B cell (primary cell): ENCODE measurements around the gene VSTM2L. TPM values are rescaled to one million over a fixed set of nuclear protein-coding genes. Genes with fewer than 3 reads are reported as not detected.
A peak's percentile ranks its signal among the peaks of the same experiment; 100 is the strongest.

Experiments
- ATAC-seq: fragments of 200-7000 bp; cut with Tn5 transposase; one replicate; pipeline ENCODE4 v1.10.0; 2021; ENCODE audit warnings: low read depth, mild to moderate bottlenecking, moderate number of reproducible peaks, moderate library complexity
- CTCF ChIA-PET: fragments of 350-600 bp; sonication (Branson Sonifier 250); formaldehyde crosslinking; loops from one replicate; lab custom pipeline; 2021; ENCODE audit warnings: antibody characterized with exemption, inconsistent platforms; lab: Charles Lee
- POLR2A ChIA-PET: fragments of 350-600 bp; sonication (Branson Sonifier 250); formaldehyde crosslinking; loops from one replicate; lab custom pipeline; 2021; ENCODE audit warnings: antibody characterized with exemption; lab: Charles Lee
- DNase-seq: peaks from one replicate; pipeline ENCODE4 v3.0.0; 2013
- H2AFZ ChIP-seq: 2 replicates; pipeline ENCODE4 v1.6.1; 2012; ENCODE audit warnings: mild to moderate bottlenecking, low read depth, low read length; ENCODE audit not compliant: insufficient read depth, poor library complexity, severe bottlenecking
- H3K27ac ChIP-seq, 2 donors: 1 replicate in 1 of 2; 2 replicates in 1 of 2; pipeline ENCODE4 v1.5.1; 2012 to 2013; ENCODE audit warnings: low read length in 2 of 2, mild to moderate bottlenecking in 2 of 2, moderate library complexity in 1 of 2
- H3K27me3 ChIP-seq, 4 experiments: fragments of 200-600 bp in 1 of 4; sonication (generic) in 1 of 4; replicated peaks in 1 of 4; 1 replicate in 2 of 4; 2 replicates in 2 of 4; pipeline versions ENCODE4 v1.6.1 to v1.7.0; 2013 to 2016; ENCODE audit warnings: low read length in 3 of 4, mild to moderate bottlenecking in 2 of 4, mixed read lengths in 1 of 4, moderate library complexity in 1 of 4; ENCODE audit not compliant: insufficient read depth in 4 of 4, control insufficient read depth in 3 of 4; ENCODE audit errors: control extremely low read depth in 1 of 4
- H3K36me3 ChIP-seq, 2 experiments: replicated peaks in 1 of 2; 1 replicate in 1 of 2; 2 replicates in 1 of 2; pipeline versions ENCODE4 v1.6.1 to v1.7.1; 2013; ENCODE audit warnings: low read length in 1 of 2; ENCODE audit not compliant: insufficient read depth in 2 of 2, control insufficient read depth in 1 of 2; ENCODE audit errors: control extremely low read depth in 1 of 2, extremely low read depth in 1 of 2
- H3K4me1 ChIP-seq, 2 donors: fragments of 200-600 bp in 1 of 2; sonication (generic) in 1 of 2; 1 replicate in 1 of 2; 2 replicates in 1 of 2; pipeline versions ENCODE4 v1.5.1 to v1.6.1; 2013 to 2017; ENCODE audit warnings: low read length in 2 of 2; ENCODE audit not compliant: control insufficient read depth in 2 of 2, insufficient read depth in 2 of 2
- H3K4me2 ChIP-seq: replicated peaks from 2 replicates; pipeline ENCODE3; 2012; ENCODE audit warnings: mild to moderate bottlenecking, low read depth, low read length; ENCODE audit not compliant: poor library complexity, severe bottlenecking
- H3K4me3 ChIP-seq, 5 experiments: fragments of 200-600 bp in 1 of 5; sonication (generic) in 1 of 5; 1 replicate in 3 of 5; 2 replicates in 2 of 5; pipeline versions ENCODE4 v1.5.1 to v1.7.0; 2011 to 2016; ENCODE audit warnings: low read length in 4 of 5, mild to moderate bottlenecking in 4 of 5, low read depth in 2 of 5, control low read depth in 1 of 5, moderate library complexity in 1 of 5; ENCODE audit not compliant: insufficient read depth in 1 of 5; ENCODE audit errors: control extremely low read depth in 1 of 5, extremely low read depth in 1 of 5
- H3K79me2 ChIP-seq: fragments of 200-600 bp; sonication (generic); one replicate; pipeline ENCODE4 v1.6.0; 2016; ENCODE audit warnings: low read length; ENCODE audit not compliant: control insufficient read depth, insufficient read depth
- H3K9ac ChIP-seq: fragments of 200-600 bp; sonication (generic); 2 replicates; pipeline ENCODE4 v1.6.1; 2017; ENCODE audit warnings: mild to moderate bottlenecking, low read length, moderate library complexity
- H3K9me3 ChIP-seq, 3 donors: one replicate each; pipeline versions ENCODE4 v1.6.1 to v1.7.1; 2013; ENCODE audit warnings: low read length in 2 of 3; ENCODE audit not compliant: control insufficient read depth in 2 of 3, insufficient read depth in 1 of 3; ENCODE audit errors: control extremely low read depth in 1 of 3
- H4K20me1 ChIP-seq: 2 replicates; pipeline ENCODE4 v1.6.0; 2012; ENCODE audit warnings: mild to moderate bottlenecking, low read length; ENCODE audit not compliant: insufficient read depth, control insufficient read depth, poor library complexity, severe bottlenecking
- H3K27ac Mint-ChIP-seq: one replicate; pipeline ENCODE4 v1.8.0; 2021; ENCODE audit warnings: mixed read lengths
- H3K27me3 Mint-ChIP-seq: one replicate; pipeline ENCODE4 v1.8.0; 2021; ENCODE audit warnings: mixed read lengths
- H3K4me1 Mint-ChIP-seq: one replicate; pipeline ENCODE4 v1.8.0; 2021; ENCODE audit warnings: mixed read lengths
- H3K4me3 Mint-ChIP-seq: one replicate; pipeline ENCODE4 v1.8.0; 2021; ENCODE audit warnings: mixed read lengths
- H3K9me3 Mint-ChIP-seq: one replicate; pipeline ENCODE4 v1.8.0; 2022; ENCODE audit warnings: mixed read lengths; ENCODE audit not compliant: insufficient read depth
- CTCF ChIP-seq: fragments of 200-600 bp; IDR thresholded peaks from one replicate; pipeline ENCODE4 v1.8.0; 2022; ENCODE audit warnings: antibody characterized with exemption, mild to moderate bottlenecking
- EZH2 ChIP-seq: IDR thresholded peaks from 2 replicates; pipeline ENCODE4 v1.6.1; 2012; ENCODE audit warnings: borderline replicate concordance, low read depth, mild to moderate bottlenecking, moderate library complexity, low read length; ENCODE audit not compliant: insufficient read depth, poor library complexity, severe bottlenecking
- WGBS: methylation state at CpG from one replicate; pipeline ENCODE4 v1.1.5; 2013; ENCODE audit warnings: missing lambda C conversion rate; ENCODE audit not compliant: insufficient coverage; 5-methylcytosine and 5-hydroxymethylcytosine counted together
- intact Hi-C: fragments of 100-400 bp; cut with micrococcal nuclease; formaldehyde crosslinking; loops from one replicate; pipeline ENCODE4 v1.10.0; 2022
- polyA plus RNA-seq: library from polyadenylated mRNA; depleted of rRNA; stranded (reverse); fragments of >200 nt; gene quantifications from 2 replicates; pipeline ENCODE4 v1.2.3, GENCODE V29; 2012
- total RNA-seq, 2 donors: library from RNA; stranded (reverse); fragments of 120-200 nt in 1 of 2; gene quantifications; 1 replicate in 1 of 2; 2 replicates in 1 of 2; pipeline versions ENCODE4 v1.2.3 to v1.2.4, GENCODE V29; 2013 to 2022

VSTM2L gene
- total and polyA plus RNA-seq, 2 donors (not counting 1 experiment from before 2014, with no cell fraction given) = 0.25 TPM; not detected in 1

DNA sequence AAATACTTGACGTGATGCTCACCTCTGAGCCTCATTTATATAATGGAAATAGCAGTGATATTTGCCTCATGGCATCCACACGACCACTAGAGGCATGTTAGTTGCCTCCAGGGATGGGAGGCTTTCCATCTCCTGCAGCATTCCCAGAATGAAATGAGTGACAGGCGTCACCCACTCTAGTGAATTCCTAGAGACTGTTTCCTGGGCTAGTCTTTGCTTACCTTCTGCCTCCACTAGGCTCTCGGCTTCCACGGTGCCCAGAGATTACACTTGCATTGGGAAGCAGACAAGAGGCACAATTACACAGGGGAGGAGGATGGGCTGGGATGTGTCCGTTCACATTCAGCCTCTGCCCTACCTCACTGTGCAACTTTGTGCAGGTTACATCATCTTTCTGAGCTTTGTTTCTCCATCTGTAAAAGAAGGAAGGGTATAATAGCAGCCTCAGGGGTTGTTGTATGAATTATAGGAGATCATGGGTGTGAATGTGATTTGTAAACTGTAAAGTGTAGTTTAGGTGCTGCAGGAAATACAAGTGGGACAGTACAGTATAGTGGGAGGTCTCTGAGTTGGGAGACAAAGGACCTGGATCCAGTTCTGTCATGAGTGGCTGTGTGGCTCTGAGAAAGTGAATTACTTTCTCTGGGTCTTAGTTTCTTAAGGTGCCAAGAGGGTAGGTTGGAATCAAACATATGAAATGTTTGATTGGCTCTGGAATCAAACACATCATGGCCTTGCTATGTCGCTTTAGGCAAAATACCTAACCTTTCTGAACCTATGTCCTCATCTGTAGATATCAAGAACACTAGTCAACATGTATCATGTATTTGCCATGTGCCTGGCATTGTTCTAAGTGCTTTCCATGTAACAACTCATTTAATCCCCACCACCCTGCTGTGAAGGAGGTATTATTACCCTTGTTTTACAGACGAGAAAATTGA is 3.6 kb upstream of the VSTM2L start:
- H3K27me3 Mint-ChIP-seq = peaks cover 39% of the 10 kb centered on the region
- ChIA-PET POLR2A (no interaction called here), CTCF (no interaction called here)
- Histone ChIP-seq H4K20me1 (no peaks in the 10 kb centered on the region), H2AFZ (no peak overlapping the region), H3K4me3 (no peak overlapping the region), H3K4me2 (no peak overlapping the region), H3K79me2 (no peaks in the 10 kb centered on the region), H3K36me3 (no peaks in the 10 kb centered on the region), H3K9ac (no peak overlapping the region), H3K27me3 (peaks cover 0 to 31% (median 13%) of the 10 kb centered on the region in 4 experiments), H3K4me1 (peaks cover 10 to 17% of the 10 kb centered on the region in 2 donors), H3K9me3 (peaks cover 0 to 11% (median 0%) of the 10 kb centered on the region in 3 donors), H3K27ac (no peak overlapping the region)
- no peak overlapping the region for H3K4me3 Mint-ChIP-seq
- no peak for ATAC-seq
- WGBS = 78% methylated on average over 4 of the region's 8 CpGs
- TF ChIP-seq CTCF = no peak
- no peak for TF ChIP-seq EZH2
- DNase-seq = no peak
- H3K27ac Mint-ChIP-seq = no peak overlapping the region
- peaks cover 14% of the 10 kb centered on the region for H3K4me1 Mint-ChIP-seq
- intact Hi-C loops = loop anchor here (10.0 kb wide), 1 partner anchor 335 kb away; no protein-coding TSS in a partner anchor
- H3K9me3 Mint-ChIP-seq = no peaks in the 10 kb centered on the region

DNA sequence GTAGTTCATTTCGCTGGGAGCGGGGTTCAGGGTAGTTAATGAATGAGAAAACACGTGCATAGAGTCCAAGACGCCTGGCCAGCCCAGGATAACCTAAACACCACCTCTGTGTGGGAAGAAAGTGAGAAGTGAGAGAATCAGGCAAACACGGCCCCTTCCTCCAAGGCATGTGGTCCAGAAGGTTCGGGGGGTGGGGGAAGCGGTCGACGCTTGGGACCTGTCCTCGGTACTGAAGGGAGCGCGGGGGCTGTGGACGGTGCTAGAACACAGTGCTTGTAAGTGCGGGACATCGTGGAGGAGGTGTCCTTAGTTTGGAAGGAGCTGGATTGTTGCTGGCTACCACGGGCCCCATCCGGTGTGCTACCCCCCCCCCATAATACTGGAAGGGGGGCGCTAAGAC is 1.7 kb upstream of the VSTM2L start:
- Histone ChIP-seq H3K4me3 (no peak overlapping the region), H3K27me3 (peaks cover 0 to 46% (median 18%) of the 10 kb centered on the region in 4 experiments), H2AFZ (no peak overlapping the region), H3K9ac (no peak overlapping the region), H3K36me3 (no peaks in the 10 kb centered on the region), H3K4me2 (no peak overlapping the region), H4K20me1 (no peaks in the 10 kb centered on the region), H3K9me3 (peaks cover 0 to 11% (median 0%) of the 10 kb centered on the region in 3 donors), H3K27ac (no peak overlapping the region), H3K4me1 (peaks cover 10 to 17% of the 10 kb centered on the region in 2 donors), H3K79me2 (no peaks in the 10 kb centered on the region)
- Mint-ChIP-seq H3K27me3 (peaks cover 55% of the 10 kb centered on the region), H3K9me3 (no peaks in the 10 kb centered on the region), H3K4me1 (peaks cover 14% of the 10 kb centered on the region), H3K4me3 (peak overlapping the region; percentile 14), H3K27ac (peak overlapping the region; percentile 56)
- ChIA-PET POLR2A (no interaction called here), CTCF (no interaction called here)
- no peak for DNase-seq
- intact Hi-C loops = loop anchor here (10.0 kb wide), 1 partner anchor 336 kb away; no protein-coding TSS in a partner anchor
- no peak for ATAC-seq
- 35% methylated on average over 9 of the region's 18 CpGs for WGBS
- TF ChIP-seq EZH2 (no peak), CTCF (no peak)
